Activated CD8-positive, alpha-beta memory T cell treated with anti-CD3 and anti-CD28 coated beads, Interleukin-2, amount 10 ng/mL, durations not matched to agents 7 days and 5 days (primary cell): ENCODE results near the gene RAI14. TPM values are rescaled to one million over a fixed set of nuclear protein-coding genes. Genes with fewer than 3 reads are reported as not detected.

Source experiments
- ATAC-seq: fragments of 150-1000 bp; cut with Tn5 transposase; one replicate; pipeline ENCODE4 v1.10.0; 2021; ENCODE audit warnings: moderate library complexity
- CTCF ChIA-PET: fragments of 350-600 bp; sonication (Branson Sonifier 250); formaldehyde crosslinking; loops from one replicate; lab custom pipeline; 2021; ENCODE audit warnings: antibody characterized with exemption; lab: Charles Lee
- DNase-seq: peaks from one replicate; pipeline ENCODE4 v3.0.0-alpha.2; 2020
- H3K27ac Mint-ChIP-seq: one replicate; pipeline ENCODE4 v1.8.0; 2021; ENCODE audit warnings: mild to moderate bottlenecking, mixed read lengths
- H3K27me3 Mint-ChIP-seq: one replicate; pipeline ENCODE4 v1.8.0; 2021; ENCODE audit warnings: mixed read lengths
- H3K36me3 Mint-ChIP-seq: one replicate; pipeline ENCODE4 v1.8.0; 2021; ENCODE audit warnings: mild to moderate bottlenecking, mixed read lengths
- H3K4me1 Mint-ChIP-seq: one replicate; pipeline ENCODE4 v1.8.0; 2021; ENCODE audit warnings: mixed read lengths
- H3K4me3 Mint-ChIP-seq: one replicate; pipeline ENCODE4 v1.8.0; 2021; ENCODE audit warnings: mild to moderate bottlenecking, moderate library complexity, mixed read lengths
- H3K9me3 Mint-ChIP-seq: one replicate; pipeline ENCODE4 v1.8.0; 2022; ENCODE audit warnings: low read depth, mixed read lengths
- total RNA-seq, 2 experiments: library from RNA; stranded (reverse); gene quantifications; one replicate each; pipeline ENCODE4 v1.2.3, GENCODE V29; 2021

The RAI14 gene
- total RNA-seq, 2 experiments from 2014 or later: 0.61 TPM; not detected in 1

DNA sequence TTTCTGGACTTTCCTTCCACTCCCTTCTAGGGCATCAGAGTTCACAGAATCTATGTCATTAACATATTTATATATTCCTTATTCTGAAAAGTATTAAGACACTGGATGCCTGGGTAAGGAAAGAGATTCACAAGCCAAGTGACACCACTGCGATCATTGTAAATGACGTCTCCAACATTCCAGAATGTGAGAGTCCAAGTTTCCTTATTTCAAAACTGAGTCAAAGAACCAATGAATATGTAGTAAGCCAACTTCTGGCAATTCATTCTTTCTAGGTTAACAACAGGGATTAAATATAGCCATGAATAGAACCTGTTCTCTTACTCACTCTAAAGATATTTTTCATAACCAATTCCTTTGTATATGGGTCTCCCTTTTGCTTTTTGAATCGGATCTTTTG is 18.1 kb downstream of the RAI14 start:
- H3K9me3 Mint-ChIP-seq: no peaks in the 10 kb centered on the region
- no peak for ATAC-seq
- no peak for DNase-seq
- H3K4me1 Mint-ChIP-seq: no peaks in the 10 kb centered on the region
- CTCF ChIA-PET: no interaction called here
- no peak overlapping the region for H3K27ac Mint-ChIP-seq
- H3K27me3 Mint-ChIP-seq: peaks cover 4% of the 10 kb centered on the region
- H3K36me3 Mint-ChIP-seq: no peaks in the 10 kb centered on the region
- H3K4me3 Mint-ChIP-seq: no peak overlapping the region

DNA sequence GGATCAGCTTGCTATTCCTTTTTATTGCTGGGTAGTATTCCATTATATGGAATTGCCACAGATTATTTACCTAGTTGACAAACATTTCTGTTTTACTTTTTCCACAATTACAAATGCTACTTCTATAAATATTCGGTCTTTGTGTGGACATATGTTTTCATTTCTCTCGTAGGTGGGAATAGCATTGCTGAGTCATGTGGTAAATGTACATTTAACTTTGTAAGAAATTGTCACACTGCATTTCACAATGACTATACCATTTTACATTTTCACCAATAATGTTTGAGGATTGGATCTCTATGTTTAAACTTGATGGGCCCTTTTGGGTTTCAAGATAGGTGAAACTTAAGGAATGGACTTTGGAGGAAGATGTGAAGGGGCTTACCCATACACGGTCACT is 19.7 kb downstream of the RAI14 start:
- no peak for DNase-seq
- Mint-ChIP-seq H3K9me3 (no peaks in the 10 kb centered on the region), H3K27ac (no peak overlapping the region), H3K36me3 (no peaks in the 10 kb centered on the region), H3K4me1 (no peaks in the 10 kb centered on the region), H3K27me3 (peaks cover 5% of the 10 kb centered on the region), H3K4me3 (no peak overlapping the region)
- CTCF ChIA-PET: no interaction called here
- no peak for ATAC-seq

DNA sequence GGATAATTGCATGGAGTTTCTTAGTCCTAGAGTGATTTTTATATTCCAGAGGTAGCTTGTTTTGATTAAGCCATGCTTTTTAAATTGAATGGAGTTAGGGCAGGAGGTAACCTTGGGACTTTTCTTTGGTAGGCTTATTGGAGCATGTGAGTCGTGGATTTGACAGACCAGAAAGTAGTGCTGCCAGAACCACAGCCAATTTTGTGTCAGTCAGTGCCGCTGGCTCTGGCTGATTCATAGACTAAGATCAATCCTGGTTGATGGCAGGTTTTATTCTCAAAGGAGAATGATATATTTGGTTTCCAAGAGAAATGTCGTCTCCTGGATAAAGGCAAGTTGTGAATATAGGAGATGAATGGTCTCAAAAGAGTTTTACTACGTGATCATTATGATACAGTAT is 20.3 kb downstream of the RAI14 start:
- H3K4me3 Mint-ChIP-seq: no peak overlapping the region
- DNase-seq: no peak
- no peak for ATAC-seq
- no peaks in the 10 kb centered on the region for H3K4me1 Mint-ChIP-seq
- CTCF ChIA-PET: no interaction called here
- no peak overlapping the region for H3K27ac Mint-ChIP-seq
- H3K36me3 Mint-ChIP-seq: no peaks in the 10 kb centered on the region
- peaks cover 5% of the 10 kb centered on the region for H3K27me3 Mint-ChIP-seq
- no peaks in the 10 kb centered on the region for H3K9me3 Mint-ChIP-seq

DNA sequence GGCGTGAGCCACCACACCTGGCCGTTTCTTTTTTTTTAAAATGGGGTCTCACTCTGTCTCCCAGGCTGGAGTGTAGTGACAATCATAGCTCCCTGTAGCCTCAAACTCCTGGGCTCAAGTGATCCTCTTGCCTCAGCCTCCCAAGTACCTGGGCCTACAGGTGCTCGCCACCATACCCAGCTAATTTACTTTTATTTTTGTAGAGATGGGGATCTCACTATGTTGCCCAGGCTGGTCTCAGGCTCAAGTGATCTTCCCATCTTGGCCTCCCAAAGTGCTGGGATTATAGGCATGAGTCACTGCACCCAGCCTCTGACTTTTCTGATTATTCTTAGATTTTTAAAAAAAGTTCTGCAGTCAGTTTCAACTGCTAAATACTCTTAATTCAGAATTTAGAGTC is 21.3 kb downstream of the RAI14 start:
- no peak for DNase-seq
- CTCF ChIA-PET: no interaction called here
- H3K4me1 Mint-ChIP-seq: no peaks in the 10 kb centered on the region

DNA sequence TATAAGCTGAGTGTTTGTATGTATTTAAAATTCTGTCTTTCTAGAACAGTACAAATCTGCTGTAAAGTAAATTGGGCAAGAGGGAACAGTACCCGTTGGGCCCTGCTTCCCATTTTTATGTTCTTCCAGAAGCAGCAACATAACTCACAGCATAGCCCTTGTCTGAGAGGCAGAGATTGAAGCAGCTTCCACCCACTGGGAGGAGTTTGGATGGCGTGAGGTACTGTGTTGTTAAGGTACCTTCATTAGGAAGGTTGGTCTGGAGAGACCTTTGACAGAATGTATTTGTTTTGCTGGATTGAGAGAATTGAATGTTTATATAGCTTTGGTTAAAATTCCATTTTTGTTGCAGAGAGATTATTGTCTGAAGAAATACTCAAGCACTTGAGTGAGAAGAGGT is 24.8 kb downstream of the RAI14 start:
- H3K27ac Mint-ChIP-seq: no peak overlapping the region
- H3K4me1 Mint-ChIP-seq: no peaks in the 10 kb centered on the region
- DNase-seq: no peak
- no peaks in the 10 kb centered on the region for H3K36me3 Mint-ChIP-seq
- no peak overlapping the region for H3K4me3 Mint-ChIP-seq
- H3K27me3 Mint-ChIP-seq: peaks cover 5% of the 10 kb centered on the region
- CTCF ChIA-PET: interaction anchor here (1.5 kb wide), 1 partner anchor 323 kb away, joined by 4 read pairs; no protein-coding TSS in a partner anchor
- ATAC-seq: no peak
- H3K9me3 Mint-ChIP-seq: no peaks in the 10 kb centered on the region

More for the DNA sequence above, 21.3 kb downstream of the RAI14 start:
- Mint-ChIP-seq H3K9me3 (no peaks in the 10 kb centered on the region), H3K36me3 (no peaks in the 10 kb centered on the region), H3K4me3 (no peak overlapping the region), H3K27me3 (peaks cover 5% of the 10 kb centered on the region), H3K27ac (no peak overlapping the region)
- ATAC-seq: no peak

DNA sequence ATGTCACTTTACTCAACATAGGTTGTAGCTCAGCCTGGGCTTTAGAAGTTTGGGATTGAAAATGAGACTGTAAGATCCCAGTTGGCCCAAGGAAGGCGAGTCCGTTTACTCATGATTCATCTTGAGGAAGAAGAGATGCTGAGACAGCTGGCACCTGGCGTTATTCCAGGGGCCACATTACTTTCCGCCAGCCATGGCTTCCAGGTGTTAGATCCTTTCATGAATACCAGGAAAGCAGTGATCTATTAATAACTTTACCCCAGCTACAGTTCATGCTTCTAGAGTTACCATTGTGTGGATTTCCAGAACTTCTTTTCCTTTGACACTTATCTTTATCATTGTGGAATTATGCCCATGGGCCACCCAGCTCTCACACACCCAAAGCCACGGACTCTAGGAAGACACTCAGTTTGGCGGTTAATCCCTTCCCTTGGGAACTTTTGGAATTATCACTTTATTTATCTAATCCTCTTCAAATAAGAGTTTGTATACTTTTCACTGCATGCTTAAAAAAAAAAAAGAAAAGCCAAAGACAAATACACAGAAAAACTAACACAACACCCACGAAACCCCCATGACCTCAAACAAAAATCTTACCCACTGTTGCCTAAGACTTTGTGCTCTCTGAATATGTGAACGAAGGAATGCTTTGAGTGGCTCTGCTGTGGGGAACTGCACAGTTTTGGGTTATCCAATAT is 26.9 kb downstream of the RAI14 start:
- H3K36me3 Mint-ChIP-seq: no peaks in the 10 kb centered on the region
- no peaks in the 10 kb centered on the region for H3K4me1 Mint-ChIP-seq
- CTCF ChIA-PET: no interaction called here
- no peak overlapping the region for H3K4me3 Mint-ChIP-seq
- H3K27me3 Mint-ChIP-seq: peaks cover 5% of the 10 kb centered on the region
- DNase-seq (no peak), ATAC-seq (no peak)
- no peak overlapping the region for H3K27ac Mint-ChIP-seq
- no peaks in the 10 kb centered on the region for H3K9me3 Mint-ChIP-seq

DNA sequence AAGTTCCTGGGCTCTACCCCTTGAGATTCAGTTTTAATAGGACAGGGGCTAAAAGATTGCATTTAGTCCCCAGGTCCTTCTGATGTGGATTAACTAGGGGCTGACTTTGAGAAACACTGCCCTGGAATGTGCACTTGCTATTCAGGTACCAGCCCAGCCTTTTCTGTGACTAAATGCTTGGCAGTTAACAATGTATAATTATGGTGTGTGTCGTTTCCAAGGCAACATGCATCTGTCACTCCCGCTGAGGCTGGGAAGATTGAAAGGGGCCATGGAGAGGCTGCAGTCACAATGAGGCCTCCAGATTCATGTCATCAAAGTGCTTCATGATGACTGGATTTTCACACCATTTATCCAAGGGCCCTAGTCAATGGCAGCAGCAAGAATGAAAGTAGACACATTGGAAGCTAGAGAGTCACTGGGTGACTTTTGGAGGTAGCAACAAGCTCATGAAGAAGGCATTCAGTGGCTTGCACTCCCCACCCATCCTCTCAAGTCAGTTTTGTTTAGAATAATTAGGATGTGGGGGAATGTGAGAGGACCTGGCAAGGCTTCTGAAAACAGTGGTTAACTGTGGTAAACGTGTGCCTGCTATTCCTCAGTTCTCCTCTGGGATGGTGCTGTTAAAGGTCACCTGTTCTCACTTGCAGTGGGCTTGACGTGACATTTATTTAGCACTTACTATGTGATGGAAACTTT is 28.3 kb downstream of the RAI14 start:
- no peaks in the 10 kb centered on the region for H3K4me1 Mint-ChIP-seq
- H3K9me3 Mint-ChIP-seq: no peaks in the 10 kb centered on the region
- ATAC-seq (no peak), DNase-seq (no peak)
- no peak overlapping the region for H3K4me3 Mint-ChIP-seq
- no peak overlapping the region for H3K27ac Mint-ChIP-seq
- CTCF ChIA-PET: no interaction called here
- peaks cover 5% of the 10 kb centered on the region for H3K27me3 Mint-ChIP-seq
- no peaks in the 10 kb centered on the region for H3K36me3 Mint-ChIP-seq

DNA sequence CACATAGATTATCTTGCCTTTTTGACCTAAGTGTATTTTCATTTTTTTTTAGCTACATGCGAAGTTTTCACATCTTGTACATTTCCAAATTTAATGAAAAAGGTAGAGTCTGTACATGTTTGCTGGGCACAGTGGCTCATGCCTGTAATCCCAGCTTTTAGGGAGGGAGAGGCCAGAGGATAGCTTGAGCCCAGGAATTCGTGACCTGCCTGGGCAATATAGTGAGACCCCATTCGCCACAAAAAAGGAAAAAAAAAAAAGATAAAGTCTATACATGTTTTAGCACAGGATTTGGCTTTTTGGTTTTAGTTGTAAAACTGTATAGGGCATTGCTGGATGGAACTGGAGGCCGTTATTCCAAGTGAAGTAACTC is 28.8 kb downstream of the RAI14 start:
- no peaks in the 10 kb centered on the region for H3K4me1 Mint-ChIP-seq
- H3K27ac Mint-ChIP-seq: no peak overlapping the region
- peaks cover 5% of the 10 kb centered on the region for H3K27me3 Mint-ChIP-seq
- CTCF ChIA-PET: no interaction called here
- ATAC-seq (no peak), DNase-seq (no peak)
- H3K4me3 Mint-ChIP-seq: no peak overlapping the region
- no peaks in the 10 kb centered on the region for H3K36me3 Mint-ChIP-seq
- H3K9me3 Mint-ChIP-seq: no peaks in the 10 kb centered on the region

DNA sequence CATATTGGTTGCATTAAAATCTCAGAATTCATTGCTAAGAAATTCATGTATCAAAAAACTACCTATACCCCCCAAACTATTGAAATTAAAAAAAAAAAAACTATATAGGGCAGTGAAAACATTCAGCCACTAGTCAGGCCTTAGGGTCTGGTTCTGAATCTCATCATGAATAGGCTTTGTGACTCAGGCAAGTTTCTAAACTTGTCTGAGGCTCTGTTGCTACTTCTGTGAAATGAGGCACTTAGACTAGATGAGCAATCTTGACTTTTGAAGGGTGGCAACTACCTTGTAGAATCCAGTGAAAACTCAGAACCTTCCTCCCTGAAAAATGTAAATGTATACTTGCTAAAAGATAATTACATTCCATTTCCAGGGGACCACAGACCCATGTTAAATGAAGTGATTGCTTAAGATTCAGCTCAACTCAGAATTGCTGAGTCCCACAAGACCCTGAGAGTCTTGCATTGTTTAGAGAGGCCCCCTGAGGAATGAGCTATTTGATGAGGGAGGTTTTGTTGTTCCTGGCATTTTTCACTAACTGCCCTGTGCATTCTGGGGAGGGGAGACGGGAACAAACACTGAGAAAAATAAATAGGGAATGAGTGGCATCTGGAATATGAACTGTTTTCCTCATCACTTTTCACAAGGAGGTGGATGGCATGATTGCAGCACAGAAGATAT is 29.5 kb downstream of the RAI14 start:
- no peaks in the 10 kb centered on the region for H3K9me3 Mint-ChIP-seq
- DNase-seq (no peak), ATAC-seq (no peak)
- H3K36me3 Mint-ChIP-seq: no peaks in the 10 kb centered on the region
- CTCF ChIA-PET: no interaction called here
- H3K27me3 Mint-ChIP-seq: peaks cover 5% of the 10 kb centered on the region
- no peak overlapping the region for H3K4me3 Mint-ChIP-seq
- no peaks in the 10 kb centered on the region for H3K4me1 Mint-ChIP-seq
- no peak overlapping the region for H3K27ac Mint-ChIP-seq

DNA sequence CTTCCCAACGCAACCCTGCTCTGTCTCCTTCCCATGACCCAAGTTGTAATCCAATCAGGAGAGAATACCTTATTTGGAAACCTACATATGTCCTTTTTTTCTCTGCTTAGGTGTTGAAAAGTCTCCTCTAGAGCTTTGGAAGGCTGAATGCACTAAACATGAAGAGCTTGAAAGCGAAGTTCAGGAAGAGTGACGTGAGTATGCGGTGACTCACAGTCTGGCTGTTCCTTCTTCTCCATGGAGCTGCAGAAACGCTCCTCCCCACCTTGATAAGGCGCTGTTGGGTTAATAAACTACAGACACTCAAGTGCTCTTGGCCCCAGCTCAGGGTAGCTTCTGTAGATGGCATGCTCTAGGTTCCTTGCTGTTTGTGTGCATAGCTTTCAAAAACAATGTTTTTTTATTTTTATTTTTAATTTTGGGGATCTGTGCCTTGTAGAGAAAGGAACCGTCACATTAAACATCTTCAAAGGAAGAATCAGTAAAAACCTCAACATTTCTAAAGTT is 30.7 kb downstream of the RAI14 start:
- CTCF ChIA-PET: no interaction called here
- Mint-ChIP-seq H3K27me3 (no peaks in the 10 kb centered on the region), H3K4me1 (no peaks in the 10 kb centered on the region), H3K4me3 (no peak overlapping the region), H3K36me3 (no peaks in the 10 kb centered on the region), H3K27ac (no peak overlapping the region), H3K9me3 (no peaks in the 10 kb centered on the region)
- DNase-seq (no peak), ATAC-seq (no peak)

DNA sequence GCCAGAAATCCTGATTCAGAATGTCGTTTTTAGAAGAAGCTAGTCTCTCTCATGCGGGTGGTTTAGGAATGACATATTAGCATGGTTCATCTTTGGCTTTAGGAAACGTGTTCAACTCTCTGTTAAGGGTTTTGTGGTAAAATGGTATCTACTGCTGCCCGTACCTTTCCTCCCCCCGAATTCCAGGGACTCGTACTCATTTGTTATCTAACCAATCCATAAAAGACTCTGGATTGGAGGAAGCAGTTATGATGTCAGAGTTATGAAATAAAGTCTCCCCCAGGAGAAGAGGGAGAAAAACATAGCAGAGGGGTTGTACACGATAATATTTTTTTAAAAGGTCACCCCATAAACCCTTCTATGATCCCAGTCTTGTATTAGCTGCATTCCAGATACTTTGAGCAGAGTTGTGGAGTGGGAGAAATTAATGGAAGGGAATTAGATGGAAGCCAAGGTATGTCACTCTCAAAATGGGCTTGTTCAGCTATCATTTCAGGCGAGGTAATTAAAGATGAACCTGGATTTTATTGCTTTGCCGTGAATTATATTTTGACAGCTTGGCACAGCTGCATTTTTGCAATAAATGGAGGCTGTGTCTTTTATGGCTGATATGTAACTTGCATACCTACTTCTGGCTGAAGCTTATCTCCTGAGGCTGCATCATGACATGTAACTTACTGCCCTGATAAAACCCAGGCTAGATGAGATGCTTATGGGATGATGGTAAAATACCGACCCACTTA is 31.3 kb downstream of the RAI14 start:
- Mint-ChIP-seq H3K36me3 (no peaks in the 10 kb centered on the region), H3K4me3 (no peak overlapping the region), H3K4me1 (no peaks in the 10 kb centered on the region), H3K27ac (no peak overlapping the region), H3K27me3 (no peaks in the 10 kb centered on the region), H3K9me3 (no peaks in the 10 kb centered on the region)
- DNase-seq (no peak), ATAC-seq (no peak)
- CTCF ChIA-PET: no interaction called here

DNA sequence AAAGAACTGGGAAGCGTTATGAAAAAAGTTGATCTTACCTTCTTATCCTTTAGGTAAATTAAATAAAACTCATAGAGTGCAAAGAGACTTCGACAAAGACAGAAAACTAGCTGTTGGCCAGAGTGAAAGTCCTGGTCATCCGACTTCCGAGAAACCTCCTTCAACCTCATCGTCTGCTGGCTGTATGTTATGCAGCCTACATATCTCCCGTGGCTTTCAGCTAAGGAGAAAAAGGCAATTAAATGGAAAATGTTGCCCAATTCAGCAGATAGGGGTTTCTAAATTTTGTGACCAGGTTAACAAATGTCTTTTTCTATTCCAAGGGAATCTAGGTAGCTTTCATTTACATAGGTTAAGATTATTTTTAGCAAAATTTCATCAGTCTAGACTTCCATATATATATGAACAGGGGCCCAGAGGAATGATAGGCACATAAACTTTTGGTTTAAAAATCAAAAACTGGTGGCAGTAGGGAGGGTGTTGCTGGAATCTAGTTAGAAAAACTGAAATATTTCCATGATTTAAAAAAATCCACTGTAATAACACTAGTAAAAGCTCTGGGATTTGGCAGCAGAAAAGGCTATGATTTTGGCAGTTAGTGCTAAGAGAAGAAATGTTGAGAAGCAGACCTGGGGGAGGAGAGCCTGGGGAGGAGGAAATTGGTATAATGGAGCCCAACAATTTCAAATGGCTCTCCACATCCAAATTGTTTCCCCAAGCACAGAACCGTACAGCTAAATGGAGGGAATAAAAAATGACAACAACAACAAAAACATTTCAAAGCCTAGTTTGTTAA is 32.1 kb downstream of the RAI14 start:
- H3K36me3 Mint-ChIP-seq: no peaks in the 10 kb centered on the region
- no peaks in the 10 kb centered on the region for H3K4me1 Mint-ChIP-seq
- ATAC-seq (no peak), DNase-seq (no peak)
- H3K27ac Mint-ChIP-seq: no peak overlapping the region
- H3K9me3 Mint-ChIP-seq: no peaks in the 10 kb centered on the region
- CTCF ChIA-PET: no interaction called here
- H3K4me3 Mint-ChIP-seq: no peak overlapping the region
- H3K27me3 Mint-ChIP-seq: no peaks in the 10 kb centered on the region

DNA sequence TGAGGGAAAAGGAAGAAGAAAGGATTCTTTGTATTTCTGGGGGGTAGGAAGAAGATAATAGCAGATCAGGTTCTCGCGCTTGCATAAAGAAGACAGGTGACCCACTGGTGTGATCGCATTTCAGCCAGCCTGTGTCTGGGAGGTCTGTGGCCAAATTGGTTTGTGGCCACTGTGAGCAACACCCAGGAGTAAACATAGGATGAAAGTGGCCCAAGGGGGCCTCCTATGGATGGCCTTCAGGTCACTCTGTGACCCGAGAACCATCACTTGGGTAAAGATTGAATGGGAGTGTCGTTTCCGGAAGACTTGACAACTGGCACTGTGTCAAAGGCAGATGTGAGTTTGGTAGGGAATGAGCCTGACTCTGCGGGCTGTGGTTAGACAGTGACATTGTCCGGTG is 34.2 kb downstream of the RAI14 start:
- no peak overlapping the region for H3K27ac Mint-ChIP-seq
- H3K4me3 Mint-ChIP-seq: no peak overlapping the region
- H3K4me1 Mint-ChIP-seq: no peaks in the 10 kb centered on the region
- CTCF ChIA-PET: no interaction called here
- ATAC-seq (no peak), DNase-seq (no peak)
- no peaks in the 10 kb centered on the region for H3K27me3 Mint-ChIP-seq
- H3K36me3 Mint-ChIP-seq: no peaks in the 10 kb centered on the region
- no peaks in the 10 kb centered on the region for H3K9me3 Mint-ChIP-seq
